ENCODE results near the gene CD27.
"Not testable (repeated sequence)": the region's sequence is repeated elsewhere in the genome, so short reads cannot be mapped to it uniquely, and the experiment has no call there.

CD27 gene

DNA sequence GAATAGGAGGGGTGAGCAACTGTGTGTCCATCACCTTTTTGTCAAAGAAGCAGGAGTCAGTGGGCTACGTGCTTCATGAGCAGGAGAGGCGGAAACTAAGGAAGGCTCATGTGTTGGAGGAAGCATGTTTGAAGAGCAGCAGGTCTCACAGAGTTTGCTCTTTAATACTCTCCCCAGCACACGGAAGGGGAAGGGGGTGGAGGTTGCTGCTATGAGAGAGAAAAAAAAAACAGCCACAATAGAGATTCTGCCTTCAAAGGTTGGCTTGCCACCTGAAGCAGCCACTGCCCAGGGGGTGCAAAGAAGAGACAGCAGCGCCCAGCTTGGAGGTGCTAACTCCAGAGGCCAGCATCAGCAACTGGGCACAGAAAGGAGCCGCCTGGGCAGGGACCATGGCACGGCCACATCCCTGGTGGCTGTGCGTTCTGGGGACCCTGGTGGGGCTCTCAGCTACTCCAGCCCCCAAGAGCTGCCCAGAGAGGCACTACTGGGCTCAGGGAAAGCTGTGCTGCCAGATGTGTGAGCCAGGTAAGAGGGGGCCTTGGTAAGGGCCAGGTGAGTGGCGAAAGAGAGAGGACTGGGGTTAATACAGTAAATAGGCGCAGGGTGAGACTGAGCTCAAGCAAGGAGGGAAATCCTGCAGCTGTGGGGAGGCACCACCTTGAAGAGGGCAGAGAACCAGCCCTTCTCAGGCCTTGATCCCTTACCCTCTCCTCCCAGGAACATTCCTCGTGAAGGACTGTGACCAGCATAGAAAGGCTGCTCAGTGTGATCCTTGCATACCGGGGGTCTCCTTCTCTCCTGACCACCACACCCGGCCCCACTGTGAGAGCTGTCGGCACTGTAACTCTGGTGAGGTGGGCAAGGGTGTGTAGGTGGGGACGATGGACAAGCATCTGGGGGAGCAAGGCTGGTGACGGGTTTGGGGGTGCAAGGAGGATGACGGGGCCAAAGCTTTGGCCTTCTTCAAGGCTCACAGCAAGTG, at the start of gene CD27:
TSS of gene CD27 (plus strand) at position 252 of the 985 bp plus-strand sequence. CDS start at position 393, 141 bp downstream.
- no peak for DNase-seq

- no peak for DNase-seq
These were observed 48.7 kb upstream of the CD27 start for GRCh38 chr12:6396031-6396430.

DNA sequence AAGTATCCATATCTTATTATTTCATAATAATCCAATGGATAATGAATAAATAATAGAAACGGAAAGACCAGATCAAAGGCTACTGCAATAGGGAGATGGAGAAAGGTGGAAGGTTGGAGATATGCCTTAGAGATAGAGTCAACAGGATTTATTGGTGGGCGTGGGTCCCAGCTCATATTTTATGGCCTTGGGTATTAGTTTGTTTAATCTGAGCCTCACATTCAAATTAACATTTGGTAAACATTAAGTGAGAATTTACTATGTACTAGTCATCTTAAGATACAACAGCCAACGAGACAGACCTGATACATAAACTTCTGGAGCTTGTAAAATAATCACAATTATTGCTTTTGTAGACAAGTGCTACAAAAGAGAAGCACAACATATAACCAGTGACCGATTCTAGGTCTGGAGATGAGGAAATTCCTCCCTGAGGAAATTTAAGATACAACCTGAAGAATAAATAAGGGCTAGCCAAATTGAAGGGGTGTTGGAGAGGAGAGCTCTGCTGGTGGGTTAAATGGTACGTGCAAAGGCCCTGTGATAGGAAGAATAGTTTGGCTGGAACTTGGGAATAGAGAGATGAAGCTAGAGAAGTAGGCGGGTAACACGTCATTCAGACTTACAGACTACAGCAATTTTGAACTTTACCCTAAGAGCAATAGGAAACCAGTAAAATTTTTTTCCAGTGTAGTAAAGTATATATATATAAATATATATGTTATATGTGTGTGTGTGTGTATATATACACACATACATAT, 44.7 kb upstream of the CD27 start:
- no peak for DNase-seq

DNA sequence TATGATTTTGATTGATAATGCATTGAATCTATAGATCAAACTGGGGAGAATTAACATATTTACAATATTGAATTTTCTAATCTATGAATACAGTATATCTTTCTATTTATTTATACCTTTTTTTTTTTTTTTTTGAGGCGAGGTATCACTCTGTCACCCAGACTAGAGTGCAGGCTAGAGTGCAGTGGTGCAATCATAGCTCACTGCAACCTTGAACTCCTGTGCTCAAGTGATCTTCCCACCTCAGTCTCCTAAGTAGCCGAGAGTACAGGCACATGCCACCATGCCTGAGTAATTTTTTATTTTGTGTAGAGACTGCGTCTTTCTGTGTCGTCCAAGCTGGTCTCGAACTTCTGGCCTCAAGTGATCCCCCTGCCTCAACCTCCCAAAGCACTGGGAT, 40.4 kb upstream of the CD27 start:
- DNase-seq: no peak

DNA sequence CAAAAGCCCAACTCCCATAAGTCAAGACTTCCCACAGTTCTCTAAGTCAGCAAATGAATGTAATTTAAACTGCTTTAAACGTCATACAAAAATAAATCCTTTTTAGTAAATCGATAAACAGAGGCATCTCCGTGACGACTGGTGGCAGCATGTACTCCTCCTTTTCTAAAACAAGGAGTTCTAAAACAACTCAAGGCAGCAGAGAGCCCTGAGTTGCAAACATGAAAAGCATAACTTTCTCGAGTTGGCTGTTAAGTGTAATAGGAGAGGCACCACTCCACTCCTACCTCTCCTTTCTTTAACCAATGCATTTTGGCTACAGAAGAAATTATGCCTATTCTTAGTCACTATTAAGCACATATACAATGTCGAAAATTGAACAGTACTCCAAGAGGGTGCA, 38.8 kb upstream of the CD27 start:
- no peak for DNase-seq

GRCh38 chr12:6407236-6407954, 37.4 kb upstream of the CD27 start:
- DNase-seq: no peak

DNA sequence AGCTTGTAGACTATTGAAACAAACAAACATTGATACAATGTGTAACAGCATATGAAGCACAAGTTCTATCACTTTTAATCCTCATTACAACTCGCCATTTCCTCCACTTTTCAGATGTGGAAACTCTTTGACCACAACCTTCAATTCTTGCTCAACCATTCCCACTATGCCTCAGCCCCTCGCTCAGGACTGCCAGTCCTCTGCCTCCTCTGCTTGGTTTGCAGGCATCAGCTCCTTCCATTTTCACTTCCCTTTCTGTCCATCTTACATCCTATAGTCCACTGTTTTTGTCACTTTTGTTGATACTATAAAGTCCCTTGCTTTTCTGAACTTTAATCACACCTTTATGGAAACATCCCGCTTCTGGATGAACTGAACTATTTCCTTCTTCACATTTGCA, 28.2 kb upstream of the CD27 start:
- DNase-seq: no peak

GRCh38 chr12:6418796-6419195, 26.0 kb upstream of the CD27 start:
- DNase-seq: no peak

GRCh38 chr12:6420364-6420763, 24.4 kb upstream of the CD27 start:
- no peak for DNase-seq

- peak; percentile 82 to 83 for DNase-seq
These were observed 21.3 kb upstream of the CD27 start for GRCh38 chr12:6423267-6424007.

GRCh38 chr12:6424008-6424347, 20.8 kb upstream of the CD27 start:
- no peak for DNase-seq

DNA sequence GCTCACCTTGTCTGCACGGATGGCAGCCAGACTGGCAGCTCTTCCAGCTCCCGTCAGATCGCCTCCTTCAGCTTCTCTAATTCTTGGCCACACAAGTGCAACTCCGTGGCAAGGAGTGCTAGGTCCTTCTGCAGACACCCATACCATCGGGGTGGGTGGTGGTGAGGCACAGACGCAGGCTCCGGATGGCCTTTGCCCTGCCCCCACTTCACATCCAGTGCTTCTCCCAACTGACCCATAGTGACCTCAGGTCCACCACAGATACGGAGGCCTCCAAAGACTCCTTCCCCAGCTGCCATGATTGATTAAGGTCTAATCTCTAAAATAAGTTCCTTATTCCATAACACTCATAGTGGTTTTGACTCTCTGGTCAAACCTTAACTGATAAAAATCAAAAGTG, 19.9 kb upstream of the CD27 start:
- DNase-seq: no peak

DNA sequence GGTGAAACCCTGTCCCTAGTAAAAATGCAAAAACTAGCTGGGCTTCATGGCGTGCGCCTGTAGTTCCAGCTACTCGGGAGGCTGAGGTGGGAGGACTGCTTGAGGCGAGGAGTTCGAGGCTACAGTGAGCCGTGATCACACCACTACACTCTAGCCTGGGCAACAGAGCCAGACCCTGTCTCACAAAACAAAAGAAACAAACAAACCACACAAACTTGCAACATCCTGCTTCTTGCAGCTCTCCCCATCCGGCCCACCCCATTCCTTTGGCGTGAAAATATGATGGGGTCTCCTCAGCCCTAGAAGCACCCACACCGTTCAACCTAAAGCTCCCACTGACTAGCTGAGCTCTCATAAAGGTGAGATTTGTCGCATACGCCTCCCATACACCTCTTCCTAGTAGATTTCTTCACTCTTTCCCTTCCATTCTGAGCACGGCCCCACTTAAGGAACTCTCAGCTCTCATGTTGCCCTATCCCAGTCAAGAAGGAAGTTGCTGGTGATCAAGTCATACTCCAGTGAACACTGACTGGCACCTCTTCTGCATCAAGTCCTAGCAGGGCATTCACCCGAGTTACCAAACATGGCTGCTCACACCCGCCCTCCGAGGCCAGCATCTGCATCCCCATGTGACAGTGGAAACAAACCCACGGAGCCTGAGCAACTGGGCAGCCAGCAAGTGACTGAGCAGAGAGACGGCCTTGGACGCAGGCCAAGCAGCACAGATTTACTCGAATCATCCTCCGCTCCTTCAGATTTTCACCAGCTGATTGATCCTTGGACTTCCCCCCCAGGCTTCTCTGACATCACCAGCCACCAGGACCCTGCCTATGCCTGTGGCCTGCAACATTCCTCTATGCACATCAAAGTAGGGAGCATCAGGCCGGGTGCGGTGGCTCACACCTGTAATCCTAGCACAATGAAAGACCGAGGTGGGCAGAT, 18.9 kb upstream of the CD27 start:
- DNase-seq: peak; percentile 62 to 68

GRCh38 chr12:6426882-6427671, 17.7 kb upstream of the CD27 start:
- DNase-seq: peak; percentile 95 to 96

GRCh38 chr12:6427796-6428195, 17.0 kb upstream of the CD27 start:
- not testable (repeated sequence) for DNase-seq

DNA sequence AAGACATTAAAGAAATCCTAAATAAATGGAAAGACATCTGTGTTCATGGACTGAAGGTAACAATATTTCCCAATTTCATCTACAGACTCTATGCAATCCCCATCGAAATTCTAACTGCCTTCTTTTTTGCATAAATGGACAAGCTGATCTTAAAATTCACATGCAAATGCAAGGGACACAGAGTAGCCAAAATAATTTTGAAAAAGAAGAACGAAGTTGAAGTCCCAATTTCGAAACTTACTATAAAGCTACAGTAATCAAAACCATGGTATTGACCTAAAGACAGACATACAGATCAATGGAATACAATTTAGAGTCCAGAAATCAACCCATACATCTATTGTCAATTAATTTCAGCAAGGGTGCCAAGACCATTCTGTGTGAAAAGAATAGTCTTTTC, 16.4 kb upstream of the CD27 start:
- no peak for DNase-seq

GRCh38 chr12:6430124-6430989, 14.4 kb upstream of the CD27 start:
- peak; percentile 73 to 76 for DNase-seq

DNA sequence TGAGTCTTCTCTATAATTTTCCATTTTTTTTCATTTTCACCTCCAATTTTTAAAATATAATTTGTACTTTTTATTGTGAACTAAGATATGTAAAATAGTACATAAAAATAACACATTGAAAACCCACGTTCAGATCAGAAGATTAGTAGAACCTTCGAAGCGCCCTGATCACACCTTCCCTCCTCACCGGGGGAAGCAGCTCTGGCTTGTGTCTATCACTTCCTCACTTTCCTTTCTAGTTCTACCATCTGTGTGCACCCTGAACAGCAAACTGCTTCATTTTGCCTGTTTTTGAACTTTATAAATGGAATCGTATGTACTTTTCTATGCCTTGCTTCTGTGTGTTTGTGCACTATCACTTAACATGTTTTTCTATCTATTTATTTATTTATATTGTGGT, 11.8 kb upstream of the CD27 start:
- DNase-seq: no peak
